IMR-90 (cell line): Measurements from ENCODE around the gene MAP3K7CL. TPM values are rescaled to one million over a fixed set of nuclear protein-coding genes. Genes with fewer than 3 reads are reported as not detected.

Experiments used
- ATAC-seq: fragments of 200-7000 bp; cut with Tn5 transposase; 2 replicates; pipeline ENCODE4 v1.9.1; 2020; ENCODE audit warnings: low read depth, mild to moderate bottlenecking, moderate library complexity
- BruUV-seq: library from RNA; stranded (reverse); fragments of 400-500 nt; replicated peaks from 2 replicates; lab custom pipeline; 2021; lab: Mats Ljungman, UMichigan
- CTCF ChIA-PET: fragments of 300-600 bp; formaldehyde crosslinking; extraction: SDS; loops from one replicate; lab custom pipeline; 2021; ENCODE audit warnings: antibody characterized with exemption; lab: Yijun Ruan, JAX
- POLR2A ChIA-PET: fragments of 300-600 bp; sonication (Branson Sonifier 250); formaldehyde crosslinking; loops from one replicate; lab custom pipeline; 2022; ENCODE audit warnings: antibody characterized with exemption; ENCODE audit not compliant: unreplicated experiment; lab: Charles Lee
- DNase-seq: peaks from one replicate; pipeline ENCODE4 v3.0.0; 2013
- H2AFZ ChIP-seq: replicated peaks from 2 replicates; pipeline ENCODE3; 2013; ENCODE audit warnings: low read length, mild to moderate bottlenecking; ENCODE audit not compliant: poor library complexity
- H2AK5ac ChIP-seq: 2 replicates; pipeline ENCODE4 v1.6.1; 2013; ENCODE audit warnings: low read depth, low read length, inconsistent platforms
- H2AK9ac ChIP-seq: replicated peaks from 2 replicates; pipeline ENCODE3; 2013; ENCODE audit warnings: mild to moderate bottlenecking, low read depth, low read length, moderate library complexity; ENCODE audit not compliant: poor library complexity
- H2BK120ac ChIP-seq: 2 replicates; pipeline ENCODE4 v1.6.1; 2013; ENCODE audit warnings: low read depth, low read length, inconsistent platforms
- H2BK15ac ChIP-seq: 3 replicates; pipeline ENCODE4 v1.6.1; 2013; ENCODE audit warnings: low read depth, low read length, inconsistent platforms
- H2BK20ac ChIP-seq: 2 replicates; pipeline ENCODE4 v1.6.1; 2013; ENCODE audit warnings: low read depth, mild to moderate bottlenecking, inconsistent platforms, low read length, moderate library complexity
- H2BK5ac ChIP-seq: 2 replicates; pipeline ENCODE4 v1.6.1; 2013; ENCODE audit warnings: mild to moderate bottlenecking, low read depth, low read length, inconsistent platforms; ENCODE audit not compliant: poor library complexity, severe bottlenecking
- H3K14ac ChIP-seq: replicated peaks from 2 replicates; pipeline ENCODE4 v1.6.1; 2013; ENCODE audit warnings: low read depth, low read length, inconsistent platforms
- H3K18ac ChIP-seq: 2 replicates; pipeline ENCODE4 v1.6.1; 2013; ENCODE audit warnings: low read depth, low read length, control low read depth
- H3K23ac ChIP-seq: 2 replicates; pipeline ENCODE4 v1.6.1; 2013; ENCODE audit warnings: low read depth, low read length, inconsistent platforms
- H3K27ac ChIP-seq: 2 replicates; pipeline ENCODE4 v1.5.1; 2013; ENCODE audit warnings: mild to moderate bottlenecking, control low read depth, low read length; ENCODE audit not compliant: insufficient read depth
- H3K27me3 ChIP-seq: 2 replicates; pipeline ENCODE4 v1.6.1; 2013; ENCODE audit warnings: low read length; ENCODE audit not compliant: control insufficient read depth, insufficient read depth
- H3K36me3 ChIP-seq: 2 replicates; pipeline ENCODE4 v1.6.1; 2013; ENCODE audit warnings: low read length, mixed read lengths; ENCODE audit not compliant: control insufficient read depth, insufficient read depth
- H3K4ac ChIP-seq: 2 replicates; pipeline ENCODE4 v1.6.1; 2013; ENCODE audit warnings: low read depth, low read length, inconsistent platforms
- H3K4me1 ChIP-seq: 2 replicates; pipeline ENCODE4 v1.6.1; 2013; ENCODE audit warnings: low read length, mixed read lengths; ENCODE audit not compliant: control insufficient read depth, insufficient read depth
- H3K4me2 ChIP-seq: 2 replicates; pipeline ENCODE4 v1.6.1; 2013; ENCODE audit warnings: low read depth, mild to moderate bottlenecking, control low read depth, low read length, moderate library complexity
- H3K4me3 ChIP-seq: 2 replicates; pipeline ENCODE4 v1.5.1; 2013; ENCODE audit warnings: low read depth, mild to moderate bottlenecking, control low read depth, low read length, moderate library complexity; ENCODE audit not compliant: insufficient read depth
- H3K56ac ChIP-seq: 2 replicates; pipeline ENCODE4 v1.6.1; 2013; ENCODE audit warnings: low read length, inconsistent platforms; ENCODE audit not compliant: insufficient read depth; ENCODE audit errors: extremely low read depth
- H3K79me1 ChIP-seq, 2 experiments: 2 replicates each; pipeline ENCODE4 v1.6.1; 2013; ENCODE audit warnings: low read length in 2 of 2, inconsistent platforms in 1 of 2, low read depth in 1 of 2
- H3K9ac ChIP-seq: 2 replicates; pipeline ENCODE4 v1.6.1; 2013; ENCODE audit warnings: low read depth, low read length, control low read depth
- H3K9me1 ChIP-seq: 2 replicates; pipeline ENCODE4 v1.6.1; 2013; ENCODE audit warnings: low read length, inconsistent platforms; ENCODE audit not compliant: insufficient read depth
- H3K9me3 ChIP-seq: 2 replicates; pipeline ENCODE4 v1.6.1; 2013; ENCODE audit warnings: low read length; ENCODE audit not compliant: control insufficient read depth, insufficient read depth
- H4K20me1 ChIP-seq: 2 replicates; pipeline ENCODE4 v1.6.1; 2013; ENCODE audit warnings: low read length, inconsistent platforms; ENCODE audit not compliant: insufficient read depth
- H4K5ac ChIP-seq: 2 replicates; pipeline ENCODE4 v1.6.1; 2013; ENCODE audit warnings: mild to moderate bottlenecking, low read depth, low read length, control low read depth
- H4K8ac ChIP-seq, 2 experiments: 2 replicates each; pipeline ENCODE4 v1.6.1; 2013; ENCODE audit warnings: low read depth in 2 of 2, low read length in 2 of 2, control low read depth in 1 of 2, inconsistent platforms in 1 of 2
- H4K91ac ChIP-seq: 2 replicates; pipeline ENCODE4 v1.6.1; 2013; ENCODE audit warnings: low read depth, low read length, inconsistent platforms; ENCODE audit not compliant: insufficient read depth
- CHD1 ChIP-seq: IDR thresholded peaks from 2 replicates; pipeline ENCODE4 v1.6.1; 2012; ENCODE audit warnings: low read depth, low read length, improper control_type of control experiment
- CTCF ChIP-seq: conservative IDR thresholded peaks from 2 replicates; pipeline ENCODE4 v1.5.1; 2012; ENCODE audit warnings: mild to moderate bottlenecking, low read depth, low read length, improper control_type of control experiment
- ELK1 ChIP-seq: fragments of 150-350 bp; IDR thresholded peaks from 2 replicates; pipeline ENCODE4 v1.6.1; 2016; ENCODE audit warnings: low read depth, mild to moderate bottlenecking, low read length, moderate library complexity, borderline replicate concordance
- MAFK ChIP-seq: IDR thresholded peaks from 2 replicates; pipeline ENCODE4 v1.6.1; 2012; ENCODE audit warnings: low read depth, low read length, improper control_type of control experiment
- MAZ ChIP-seq: IDR thresholded peaks from 2 replicates; pipeline ENCODE4 v1.6.1; 2012; ENCODE audit warnings: low read depth, mild to moderate bottlenecking, low read length, improper control_type of control experiment, moderate library complexity, borderline replicate concordance
- POLR2A ChIP-seq: IDR thresholded peaks from 2 replicates; pipeline ENCODE4 v1.6.1; 2012; ENCODE audit warnings: mild to moderate bottlenecking, low read depth, low read length
- RAD21 ChIP-seq: IDR thresholded peaks from 2 replicates; pipeline ENCODE4 v1.6.1; 2012; ENCODE audit warnings: low read length, improper control_type of control experiment
- SMC3 ChIP-seq: fragments of 150-350 bp; IDR thresholded peaks from 2 replicates; pipeline ENCODE4 v1.6.1; 2016; ENCODE audit warnings: low read depth, mild to moderate bottlenecking, antibody characterized with exemption, low read length, moderate library complexity
- WGBS, 2 experiments: methylation state at CpG; one replicate each; pipeline versions ENCODE4 v1.1.5 to v1.1.7; 2013; ENCODE audit warnings: missing lambda C conversion rate in 2 of 2; ENCODE audit not compliant: insufficient read length in 1 of 2; ENCODE audit errors: extremely low coverage in 2 of 2; 5-methylcytosine and 5-hydroxymethylcytosine counted together
- dilution Hi-C: fragments of 300-500 bp; cut with HindIII; formaldehyde crosslinking; loops from one replicate; pipeline ENCODE4 v1.14.3; 2018; ENCODE audit warnings: low sequenced_read_pairs; ENCODE audit not compliant: unreplicated experiment
- in situ Hi-C: fragments of 300-500 bp; cut with MboI; formaldehyde crosslinking; loops from 3 replicates; pipeline ENCODE4 v1.14.3; 2019; ENCODE audit warnings: low sequenced_read_pairs, inconsistent platforms, mixed read lengths
- intact Hi-C: fragments of 100-400 bp; cut with micrococcal nuclease; formaldehyde crosslinking; loops from 2 replicates; pipeline ENCODE4 v1.10.0; 2022
- polyA plus RNA-seq, 3 experiments: library from polyadenylated mRNA; depleted of rRNA; stranded (reverse); fragments of >200 nt; gene quantifications; 2 replicates each; pipeline ENCODE4 v1.2.3, GENCODE V29; 2012; ENCODE audit warnings: low replicate concordance in 1 of 3
- total RNA-seq: library from RNA; depleted of rRNA; stranded (reverse); fragments of >200 nt; gene quantifications from 2 replicates; pipeline ENCODE4 v1.2.3, GENCODE V29; 2012

The MAP3K7CL gene
- total and polyA plus RNA-seq, 2 of the 4 experiments (the other 2 are of a cell fraction), result 21.0 to 22.3 TPM

- intact Hi-C loops, result no loop called here
- DNase-seq (no peak), ATAC-seq (no peak)
- in situ Hi-C loops, result no loop called here
- Histone ChIP-seq H4K91ac (no peak overlapping the region), H2BK15ac (no peak overlapping the region), H2AK5ac (no peak overlapping the region), H4K20me1 (no peaks in the 10 kb centered on the region), H4K5ac (no peak overlapping the region), H4K8ac (no peak overlapping the region), H2AFZ (no peak overlapping the region), H3K9me3 (no peaks in the 10 kb centered on the region), H3K36me3 (no peaks in the 10 kb centered on the region), H3K14ac (no peak overlapping the region), H3K4me3 (no peak overlapping the region), H3K56ac (no peak overlapping the region), H3K27me3 (no peaks in the 10 kb centered on the region), H2BK5ac (no peak overlapping the region), H3K9ac (no peak overlapping the region), H2BK120ac (no peak overlapping the region), H3K4ac (peak overlapping the region; percentile 12; the same call in 1 of the 2 replicates), H3K79me1 (0 out of 4 replicates have a peak, but pooled peaks cover 0 to 3% of the 10 kb centered on the region in 2 experiments), H3K23ac (no peak overlapping the region), H2BK20ac (no peak overlapping the region), H3K18ac (no peak overlapping the region), H3K4me1 (peaks cover 3% of the 10 kb centered on the region; the same call in 1 of the 2 replicates), H3K4me2 (no peak overlapping the region), H2AK9ac (no peak overlapping the region), H3K9me1 (no peaks in the 10 kb centered on the region; the same call in 1 of the 2 replicates), H3K27ac (no peak overlapping the region)
- dilution Hi-C loops, result no loop called here
- ChIA-PET CTCF (interaction anchor here (0.6 kb wide), 1 partner anchor 39 kb away, joined by 3 read pairs; no protein-coding TSS in a partner anchor), POLR2A (no interaction called here)
- WGBS, 2 experiments, result no CpG with 5 or more reads among the region's 1 CpG
- no peak for TF ChIP-seq CHD1
- no peak for TF ChIP-seq SMC3
- no peak for TF ChIP-seq RAD21
- TF ChIP-seq POLR2A, result no peak
- no peak for TF ChIP-seq MAZ
- no peak for TF ChIP-seq MAFK
- no peak for TF ChIP-seq CTCF
- no peak for TF ChIP-seq ELK1
- no TSS peak for BruUV-seq
These were observed 5.6 kb downstream of the MAP3K7CL start for GRCh38 chr21:29136033-29136432.
